ENCODE results near the gene GLIS1. TPM values are rescaled to one million over a fixed set of nuclear protein-coding genes. Genes with fewer than 3 reads are reported as not detected.

Gene GLIS1
- total and polyA plus RNA-seq, 2 experiments from 2014 or later = 0.26 to 0.31 TPM

DNA sequence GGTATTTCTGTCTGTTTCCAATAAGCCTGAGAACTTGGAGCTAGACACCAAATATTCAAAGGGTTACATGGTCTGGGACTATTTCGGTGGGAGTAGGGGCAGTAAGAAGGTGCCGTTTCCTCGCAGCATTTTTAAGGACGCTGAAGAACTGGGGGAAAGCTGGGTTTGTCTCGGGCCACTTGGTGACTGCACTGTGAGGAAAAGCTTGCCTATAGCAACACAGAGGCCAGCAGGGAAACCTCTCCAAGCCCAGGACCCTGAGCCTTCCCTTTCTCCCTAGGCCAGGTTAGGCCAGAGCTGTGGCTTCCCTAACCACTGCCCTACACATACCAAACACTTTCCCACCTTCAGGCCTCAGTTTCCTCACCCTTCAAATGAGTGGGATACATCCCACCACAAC, 3.3 kb downstream of the GLIS1 start:
- no peak overlapping the region for H3K27ac Mint-ChIP-seq
- peaks cover 9% of the 10 kb centered on the region; the same call in 1 of the 2 replicates for H3K4me1 ChIP-seq (ENCODE audit: insufficient read depth)
- no peaks in the 10 kb centered on the region for H3K9me2 ChIP-seq (ENCODE audit: insufficient read depth)
- no peak overlapping the region; the same call in 1 of the 2 replicates for H3K4me2 ChIP-seq
- DNase-seq (ENCODE audit: low spot score) (no peak), ATAC-seq (no peak)
- no peak overlapping the region for H2AFZ ChIP-seq
- H3K79me2 ChIP-seq (replicated peaks; ENCODE audit: insufficient read depth) = no peaks in the 10 kb centered on the region
- H3K36me3 Mint-ChIP-seq (ENCODE audit: low read depth) = no peaks in the 10 kb centered on the region
- H3K27ac ChIP-seq (ENCODE audit: low read depth) = no peak overlapping the region
- no peaks in the 10 kb centered on the region for H3K36me3 ChIP-seq (ENCODE audit: insufficient read depth)
- H4K20me1 ChIP-seq (replicated peaks; ENCODE audit: insufficient read depth) = no peaks in the 10 kb centered on the region
- no peak overlapping the region for H3K4me3 ChIP-seq
- no peaks in the 10 kb centered on the region for H3K9me3 Mint-ChIP-seq
- peaks cover 66% of the 10 kb centered on the region for H3K27me3 ChIP-seq (ENCODE audit: insufficient read depth)
- H3K27me3 Mint-ChIP-seq (ENCODE audit: insufficient read depth, low read depth, poor library complexity) = peaks cover 58% of the 10 kb centered on the region
- no peak for TF ChIP-seq CTCF (conservative IDR thresholded peaks at IDR 0.05; ENCODE audit: low read depth in 2 of 2)
- TF ChIP-seq POLR2AphosphoS5 (IDR thresholded peaks at IDR 0.05; ENCODE audit: low read depth) = no peak
- TF ChIP-seq ZNF462 (CRISPR knock-in tag; IDR thresholded peaks at IDR 0.05) = no peak
- TF ChIP-seq ZNF331 (CRISPR knock-in tag; IDR thresholded peaks at IDR 0.05; ENCODE audit: low read depth) = no peak
- TF ChIP-seq ETS1 (IDR thresholded peaks at IDR 0.05) = no peak
- TF ChIP-seq NANOG (IDR thresholded peaks at IDR 0.05; ENCODE audit: borderline replicate concordance) = no peak
- TF ChIP-seq CREB1 (CRISPR knock-in tag; IDR thresholded peaks at IDR 0.05; ENCODE audit: low read depth) = no peak
- no peak for TF ChIP-seq REST (IDR thresholded peaks at IDR 0.05; ENCODE audit: unreplicated experiment)
- TF ChIP-seq JUNB (IDR thresholded peaks at IDR 0.05; ENCODE audit: unreplicated experiment) = no peak
- H3F3A ChIP-seq (replicated peaks; ENCODE audit: low read depth) = peaks cover 4% of the 10 kb centered on the region; the same call in 1 of the 2 replicates
- peaks cover 12% of the 10 kb centered on the region for H3K4me1 Mint-ChIP-seq
- no peak overlapping the region for H3K4me3 Mint-ChIP-seq

All from GM23338 (cell line).